ACC112 (cell line): ENCODE measurements around the gene HIPK3.

Experiments
- H2AFZ ChIP-seq: fragments of 200-600 bp; sonication (generic); one replicate; pipeline ENCODE4 v1.6.0; 2017; ENCODE audit warnings: antibody characterized with exemption, low read length; ENCODE audit not compliant: unreplicated experiment
- H3K27ac ChIP-seq: fragments of 200-600 bp; sonication (generic); 2 replicates; pipeline ENCODE4 v1.5.1; 2014; ENCODE audit warnings: low read depth, mild to moderate bottlenecking, antibody characterized with exemption, low read length, moderate library complexity
- H3K27me3 ChIP-seq: fragments of 200-600 bp; sonication (generic); 2 replicates; pipeline ENCODE4 v1.6.1; 2014; ENCODE audit warnings: mild to moderate bottlenecking, antibody characterized with exemption, low read length, moderate library complexity, mixed read lengths; ENCODE audit not compliant: insufficient read depth
- H3K36me3 ChIP-seq: fragments of 200-600 bp; sonication (generic); 2 replicates; pipeline ENCODE4 v1.6.1; 2016; ENCODE audit warnings: mild to moderate bottlenecking, antibody characterized with exemption, low read length, moderate library complexity, mixed read lengths; ENCODE audit not compliant: insufficient read depth
- H3K4me1 ChIP-seq: fragments of 200-600 bp; sonication (generic); one replicate; pipeline ENCODE4 v1.6.1; 2016; ENCODE audit warnings: low read length, mixed read lengths; ENCODE audit not compliant: insufficient read depth, unreplicated experiment, control insufficient read depth
- H3K4me3 ChIP-seq: fragments of 200-600 bp; sonication (generic); 2 replicates; pipeline ENCODE4 v1.5.1; 2014; ENCODE audit warnings: mild to moderate bottlenecking, low read depth, low read length
- H3K79me2 ChIP-seq: fragments of 200-600 bp; sonication (generic); one replicate; pipeline ENCODE4 v1.6.0; 2016; ENCODE audit warnings: low read length; ENCODE audit not compliant: control insufficient read depth, unreplicated experiment, insufficient read depth

Gene HIPK3

DNA sequence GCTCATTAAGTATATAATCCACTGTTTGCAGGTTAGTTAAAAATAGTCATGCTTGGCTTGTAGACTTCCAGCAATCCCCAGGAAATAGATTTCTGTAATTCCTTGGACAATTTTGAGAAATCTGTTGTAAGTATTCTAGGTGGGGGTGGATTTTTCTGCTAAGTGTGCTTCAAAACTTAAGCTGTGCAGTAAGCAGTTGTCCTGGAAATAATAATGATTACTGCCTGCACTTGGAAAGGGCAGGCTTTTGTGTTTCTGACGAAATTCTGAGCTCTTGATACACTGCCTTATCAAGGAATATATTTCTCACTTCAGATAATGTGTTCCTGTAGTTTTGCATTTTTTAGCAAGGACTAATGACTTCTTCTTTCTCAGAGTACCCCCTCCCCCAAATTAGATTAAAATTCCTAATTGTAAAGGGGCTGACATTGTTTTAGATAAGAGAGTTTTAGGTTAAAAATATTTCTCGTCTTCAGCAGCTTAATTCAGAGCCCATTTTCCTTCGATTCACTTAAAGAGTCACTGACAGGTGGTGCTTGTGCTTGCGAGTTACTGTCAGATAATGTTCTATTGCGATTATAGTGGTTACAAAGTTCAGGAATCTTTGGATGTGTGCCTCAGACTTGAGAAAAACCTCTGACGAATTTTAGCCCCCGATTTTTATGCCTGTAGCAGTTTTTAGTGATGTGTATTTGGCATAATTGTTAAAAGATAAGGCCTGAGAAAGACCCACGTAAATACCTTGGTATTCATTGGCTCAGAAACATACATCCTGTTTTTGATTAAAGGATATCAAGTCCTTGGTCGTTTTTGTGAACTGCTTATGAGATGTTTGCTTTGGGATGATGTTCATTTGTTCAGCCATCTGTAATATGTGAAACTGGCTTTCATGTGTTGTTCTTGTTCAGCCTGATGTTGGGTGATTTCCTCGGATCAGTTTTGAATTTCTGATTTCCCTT is 120.5 kb downstream of the HIPK3 start:
- H3K27ac ChIP-seq, result no peak overlapping the region
- no peaks in the 10 kb centered on the region for H3K36me3 ChIP-seq
- H3K27me3 ChIP-seq, result no peaks in the 10 kb centered on the region
- peaks cover 55% of the 10 kb centered on the region for H3K79me2 ChIP-seq
- H2AFZ ChIP-seq, result peak overlapping the region; percentile 27
- H3K4me3 ChIP-seq, result peak overlapping the region; percentile 91
- peaks cover 27% of the 10 kb centered on the region for H3K4me1 ChIP-seq

DNA sequence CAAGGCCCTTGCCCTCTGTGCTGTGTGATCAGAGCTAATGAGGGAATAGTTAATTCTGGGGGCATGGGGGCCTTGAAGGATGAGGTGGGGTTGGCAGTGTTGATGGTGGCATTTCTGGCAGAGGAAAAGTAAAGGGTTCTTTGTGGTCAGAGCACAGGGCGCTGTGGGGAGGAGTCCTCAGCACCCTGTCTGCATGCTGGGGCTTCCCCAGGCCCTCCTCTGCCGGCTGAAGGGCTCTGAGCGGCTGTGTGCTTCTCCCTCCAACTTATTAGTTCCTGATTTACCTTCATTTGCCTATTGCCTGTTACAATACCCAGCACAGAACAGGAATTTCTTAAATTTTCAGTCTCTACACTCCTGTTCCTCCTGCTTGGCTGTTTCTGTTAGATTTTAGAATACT is 122.8 kb downstream of the HIPK3 start:
- Histone ChIP-seq H3K4me1 (peaks cover 31% of the 10 kb centered on the region), H3K79me2 (peaks cover 61% of the 10 kb centered on the region), H2AFZ (no peak overlapping the region), H3K4me3 (no peak overlapping the region), H3K36me3 (no peaks in the 10 kb centered on the region), H3K27me3 (no peaks in the 10 kb centered on the region), H3K27ac (no peak overlapping the region)

DNA sequence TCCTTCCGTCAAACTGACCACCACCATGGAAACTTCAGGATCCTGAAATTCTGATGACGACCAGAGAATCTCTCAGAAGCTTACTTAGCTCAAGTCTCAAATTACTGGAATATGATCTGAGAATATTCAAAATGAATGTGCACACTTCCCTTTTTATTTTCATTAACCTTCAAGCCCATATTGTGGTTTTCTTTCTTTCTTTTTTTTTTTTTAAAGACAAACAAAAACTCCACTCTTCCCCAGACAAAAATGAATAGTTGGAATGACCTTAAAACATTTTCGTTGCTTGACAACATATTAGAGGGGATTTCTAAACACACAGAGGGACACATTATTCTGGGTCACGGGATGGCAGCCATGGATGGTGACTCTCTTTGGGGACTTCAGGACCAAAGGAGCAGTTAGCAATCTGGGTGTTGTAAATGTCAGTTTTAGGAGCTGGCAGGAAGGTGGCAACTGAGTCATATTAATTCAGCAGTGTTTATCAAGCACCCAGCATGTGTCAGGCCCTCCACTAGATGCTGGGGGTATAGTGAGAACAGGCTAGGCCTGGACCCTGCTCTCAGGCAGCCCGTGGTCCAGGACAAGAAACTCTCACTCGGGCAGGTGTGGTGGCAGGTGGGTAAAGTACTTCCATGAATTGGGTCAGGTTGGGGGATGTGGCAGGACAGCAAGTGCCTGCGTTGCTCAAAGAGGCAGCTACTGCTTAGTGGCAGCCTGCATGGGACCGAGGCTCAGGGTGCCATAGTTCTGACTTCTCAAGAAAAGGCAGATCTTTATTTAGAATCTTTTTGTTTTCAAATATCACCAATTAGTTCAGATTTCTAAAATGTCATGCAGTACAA is 126.1 kb downstream of the HIPK3 start:
- no peak overlapping the region for H3K4me3 ChIP-seq
- no peak overlapping the region for H3K27ac ChIP-seq
- peaks cover 53% of the 10 kb centered on the region for H3K79me2 ChIP-seq
- H2AFZ ChIP-seq, result peak overlapping the region; percentile 65
- H3K4me1 ChIP-seq, result peaks cover 17% of the 10 kb centered on the region
- H3K27me3 ChIP-seq, result no peaks in the 10 kb centered on the region
- 0 out of 2 replicates have a peak, but pooled peaks cover 3% of the 10 kb centered on the region for H3K36me3 ChIP-seq

DNA sequence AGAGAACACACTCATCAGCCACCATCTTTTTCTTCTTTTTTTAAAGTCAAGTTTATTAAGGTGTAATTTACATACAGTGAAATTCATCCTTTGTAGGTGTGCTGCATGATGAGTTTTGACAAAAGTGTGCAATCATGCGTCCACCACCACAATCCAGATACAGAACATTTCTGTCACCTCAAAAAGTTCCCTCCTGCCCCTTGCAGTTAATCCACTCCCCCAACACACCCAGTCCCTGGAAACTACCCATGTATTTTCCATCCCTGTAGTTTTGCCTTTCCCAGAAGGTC is 126.7 kb downstream of the HIPK3 start:
- H3K4me3 ChIP-seq, result no peak overlapping the region
- H3K36me3 ChIP-seq, result 0 out of 2 replicates have a peak, but pooled peaks cover 3% of the 10 kb centered on the region
- no peak overlapping the region for H2AFZ ChIP-seq
- H3K79me2 ChIP-seq, result peaks cover 48% of the 10 kb centered on the region
- peaks cover 17% of the 10 kb centered on the region for H3K4me1 ChIP-seq
- no peak overlapping the region for H3K27ac ChIP-seq
- no peaks in the 10 kb centered on the region for H3K27me3 ChIP-seq

DNA sequence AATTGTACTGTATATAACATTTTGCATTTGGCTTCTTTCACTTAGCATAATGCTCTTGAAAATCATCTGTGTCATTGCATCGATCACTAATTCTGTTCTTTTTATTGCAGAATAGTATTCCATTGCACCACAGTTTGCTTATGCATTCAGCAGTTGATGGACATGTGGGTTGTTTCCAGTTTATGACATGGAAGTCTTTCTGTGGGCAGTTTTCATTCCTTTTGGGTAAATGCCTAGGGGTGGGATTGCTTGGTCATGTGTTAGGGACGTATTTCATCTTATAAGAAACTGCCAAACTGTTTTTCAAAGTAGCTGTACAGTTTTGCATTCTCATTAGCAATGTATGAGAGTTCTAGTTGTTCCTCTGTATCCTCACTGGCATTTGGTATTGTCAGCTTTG is 127.0 kb downstream of the HIPK3 start:
- no peak overlapping the region for H2AFZ ChIP-seq
- no peaks in the 10 kb centered on the region for H3K27me3 ChIP-seq
- H3K79me2 ChIP-seq, result peaks cover 45% of the 10 kb centered on the region
- H3K4me1 ChIP-seq, result peaks cover 17% of the 10 kb centered on the region
- 0 out of 2 replicates have a peak, but pooled peaks cover 3% of the 10 kb centered on the region for H3K36me3 ChIP-seq
- H3K4me3 ChIP-seq, result no peak overlapping the region
- H3K27ac ChIP-seq, result no peak overlapping the region

DNA sequence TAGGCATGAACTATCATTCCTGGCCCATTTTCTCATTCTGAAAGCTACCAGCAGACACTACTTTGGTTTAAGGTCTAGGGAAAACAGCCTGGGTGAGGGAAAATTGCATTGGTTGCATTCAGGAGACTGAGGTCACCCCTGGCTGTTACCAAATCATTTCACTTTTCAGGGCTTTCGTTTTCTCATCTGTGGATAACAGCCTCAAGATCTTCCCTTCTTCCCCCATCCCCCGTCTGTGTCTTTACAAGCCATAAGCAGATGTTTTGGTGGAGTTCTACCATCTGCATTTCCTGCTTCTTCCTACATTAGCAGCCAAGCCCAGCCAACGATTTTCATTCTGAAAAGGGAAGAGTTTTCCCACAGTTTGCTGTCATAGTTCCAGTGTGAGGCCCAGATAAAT is 130.4 kb downstream of the HIPK3 start:
- H2AFZ ChIP-seq, result no peak overlapping the region
- no peaks in the 10 kb centered on the region for H3K27me3 ChIP-seq
- no peak overlapping the region for H3K27ac ChIP-seq
- 0 out of 2 replicates have a peak, but pooled peaks cover 7% of the 10 kb centered on the region for H3K36me3 ChIP-seq
- peaks cover 16% of the 10 kb centered on the region for H3K79me2 ChIP-seq
- peaks cover 8% of the 10 kb centered on the region for H3K4me1 ChIP-seq
- H3K4me3 ChIP-seq, result no peak overlapping the region

DNA sequence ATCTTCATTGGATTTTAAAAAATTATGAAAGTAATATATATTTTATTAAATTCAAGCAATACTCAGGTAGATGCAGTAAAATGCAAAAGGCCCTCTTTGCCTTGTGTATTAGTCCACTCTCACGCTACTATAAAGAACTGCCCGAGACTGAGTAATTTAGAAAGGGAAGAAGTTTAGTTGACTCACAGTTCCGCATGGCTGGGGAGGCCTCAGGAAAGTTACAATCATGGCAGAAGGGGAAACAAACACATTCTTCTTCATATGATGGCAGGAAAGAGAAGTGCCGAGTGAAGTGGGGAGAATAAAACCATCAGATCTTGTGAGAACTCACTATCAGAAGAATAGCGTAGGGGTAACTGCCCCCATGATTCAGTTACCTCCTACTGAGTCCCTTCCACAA is 130.8 kb downstream of the HIPK3 start:
- H3K79me2 ChIP-seq, result peaks cover 16% of the 10 kb centered on the region
- H3K4me1 ChIP-seq, result peaks cover 4% of the 10 kb centered on the region

DNA sequence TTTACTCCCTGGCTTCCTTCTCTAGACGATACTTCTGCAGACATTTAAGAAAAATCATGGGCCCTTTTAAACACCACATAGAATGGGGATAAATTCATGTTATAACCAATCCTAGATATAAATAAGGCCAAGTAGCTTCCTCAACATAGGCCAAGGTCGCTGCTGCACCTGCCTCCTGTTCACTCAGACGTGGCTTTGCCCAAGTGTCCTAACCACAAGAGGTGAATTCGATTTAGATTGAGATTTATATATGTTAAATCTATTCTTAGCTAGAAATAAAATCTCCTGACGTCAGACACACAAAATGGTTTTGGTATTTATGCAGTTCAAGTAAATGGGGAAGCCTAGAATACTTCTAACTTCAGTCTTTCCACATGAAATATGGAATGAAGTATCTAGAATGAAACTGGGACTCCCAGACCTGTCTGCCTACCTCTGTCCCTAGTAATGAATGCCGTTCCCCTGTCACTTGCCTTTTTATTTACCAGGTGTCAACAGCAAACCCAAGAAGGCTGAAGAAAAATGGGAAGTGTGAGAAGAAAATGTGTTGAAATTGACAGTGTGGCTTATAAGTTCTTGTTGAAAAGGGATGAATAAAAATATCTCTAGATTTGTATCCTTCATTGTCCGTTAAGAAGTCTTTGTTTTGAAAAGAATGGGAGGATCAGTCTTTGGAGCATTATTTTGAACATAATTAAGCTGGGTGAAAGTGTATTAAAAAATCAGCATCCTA is 131.8 kb downstream of the HIPK3 start:
- no peak overlapping the region for H2AFZ ChIP-seq
- H3K36me3 ChIP-seq, result 0 out of 2 replicates have a peak, but pooled peaks cover 7% of the 10 kb centered on the region
- peaks cover 15% of the 10 kb centered on the region for H3K79me2 ChIP-seq
- H3K27ac ChIP-seq, result no peak overlapping the region
- no peaks in the 10 kb centered on the region for H3K27me3 ChIP-seq
- no peaks in the 10 kb centered on the region for H3K4me1 ChIP-seq
- no peak overlapping the region for H3K4me3 ChIP-seq

More for the DNA sequence above, 130.8 kb downstream of the HIPK3 start:
- Histone ChIP-seq H2AFZ (no peak overlapping the region), H3K27me3 (no peaks in the 10 kb centered on the region), H3K27ac (no peak overlapping the region), H3K36me3 (0 out of 2 replicates have a peak, but pooled peaks cover 7% of the 10 kb centered on the region), H3K4me3 (no peak overlapping the region)

DNA sequence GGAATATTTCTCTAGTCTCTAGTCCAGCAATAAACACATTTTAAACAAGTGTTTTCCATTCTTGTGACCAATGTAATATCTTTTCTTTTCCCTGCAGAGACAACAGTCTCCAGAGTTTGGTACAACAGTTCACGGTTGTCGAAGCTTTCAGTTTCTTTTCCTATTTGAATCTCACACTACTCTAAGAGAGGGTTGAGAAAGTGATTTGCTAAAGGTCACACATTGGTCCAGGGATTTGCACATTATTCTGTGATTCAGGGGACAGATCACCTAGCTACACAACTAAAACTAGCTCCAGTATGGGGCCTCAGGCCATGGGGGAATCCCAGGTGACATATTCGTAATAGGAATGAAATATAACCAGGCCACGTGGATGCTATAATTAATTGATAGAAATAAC is 132.5 kb downstream of the HIPK3 start:
- Histone ChIP-seq H3K27ac (no peak overlapping the region), H3K27me3 (no peaks in the 10 kb centered on the region), H2AFZ (no peak overlapping the region), H3K4me1 (no peaks in the 10 kb centered on the region), H3K4me3 (no peak overlapping the region), H3K36me3 (0 out of 2 replicates have a peak, but pooled peaks cover 7% of the 10 kb centered on the region), H3K79me2 (peaks cover 13% of the 10 kb centered on the region)
